ENCODE results near the gene PEX19.

The PEX19 gene

DNA sequence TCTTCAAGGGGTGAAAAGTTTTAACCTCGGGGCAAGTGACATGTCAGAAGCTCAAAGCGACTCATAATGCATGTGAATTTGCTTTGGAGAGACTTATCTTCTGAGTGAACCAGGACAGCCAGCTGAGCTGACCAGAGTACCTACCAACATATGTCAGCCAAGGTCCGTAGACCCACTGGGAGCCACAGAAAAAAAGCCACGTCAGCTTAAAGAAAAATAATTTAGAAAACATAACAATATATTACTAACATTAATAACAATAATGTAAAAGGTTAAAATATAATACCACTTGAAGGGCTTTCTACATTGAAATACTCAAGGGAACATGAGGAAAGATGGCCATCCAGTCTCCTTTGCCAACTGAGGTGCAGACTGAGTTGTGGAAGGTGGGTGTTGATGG, 6.9 kb downstream of the PEX19 start:
- no peak for DNase-seq (ENCODE audit: low read depth, low spot score)

DNA sequence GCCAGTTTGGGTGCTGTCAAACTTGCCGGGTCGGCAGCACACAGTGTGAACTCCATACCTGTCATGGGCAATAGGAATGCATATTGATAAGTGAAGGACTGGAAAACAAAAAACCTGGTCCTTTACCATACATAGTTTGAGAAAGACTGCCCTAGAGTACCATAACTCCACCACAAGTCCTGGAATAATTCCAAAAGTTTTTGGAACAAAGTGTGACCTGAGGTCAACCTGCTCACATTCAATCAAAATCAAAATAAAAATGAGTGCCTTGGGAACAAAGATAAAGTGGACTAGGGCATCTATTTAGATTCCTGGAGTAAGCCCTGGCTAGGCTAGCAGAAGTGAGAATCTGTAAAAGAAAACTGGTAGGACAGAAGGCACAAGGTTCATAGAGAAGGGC, 7.6 kb downstream of the PEX19 start:
- no peak for DNase-seq (ENCODE audit: low read depth, low spot score)

DNA sequence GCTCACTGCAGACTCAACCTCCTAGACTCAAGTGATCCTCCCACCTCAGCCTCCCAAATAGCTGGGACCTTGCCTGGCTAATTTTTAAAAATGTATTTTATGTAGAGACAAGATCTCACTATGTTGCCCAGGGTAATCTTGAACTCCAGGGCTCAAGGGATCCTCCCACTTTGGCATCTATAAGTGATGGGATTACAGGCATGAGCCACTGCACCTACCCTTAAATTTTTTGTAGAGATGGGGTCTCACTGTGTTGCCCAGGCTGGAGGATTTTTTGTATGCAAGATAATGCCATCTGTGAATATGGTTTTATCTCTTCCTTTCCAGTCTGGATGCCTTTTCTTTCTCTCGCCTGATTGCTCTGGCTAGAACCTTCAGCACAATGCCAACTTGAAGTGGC, 13.9 kb downstream of the PEX19 start:
- no peak for DNase-seq (ENCODE audit: low read depth, low spot score)

DNA sequence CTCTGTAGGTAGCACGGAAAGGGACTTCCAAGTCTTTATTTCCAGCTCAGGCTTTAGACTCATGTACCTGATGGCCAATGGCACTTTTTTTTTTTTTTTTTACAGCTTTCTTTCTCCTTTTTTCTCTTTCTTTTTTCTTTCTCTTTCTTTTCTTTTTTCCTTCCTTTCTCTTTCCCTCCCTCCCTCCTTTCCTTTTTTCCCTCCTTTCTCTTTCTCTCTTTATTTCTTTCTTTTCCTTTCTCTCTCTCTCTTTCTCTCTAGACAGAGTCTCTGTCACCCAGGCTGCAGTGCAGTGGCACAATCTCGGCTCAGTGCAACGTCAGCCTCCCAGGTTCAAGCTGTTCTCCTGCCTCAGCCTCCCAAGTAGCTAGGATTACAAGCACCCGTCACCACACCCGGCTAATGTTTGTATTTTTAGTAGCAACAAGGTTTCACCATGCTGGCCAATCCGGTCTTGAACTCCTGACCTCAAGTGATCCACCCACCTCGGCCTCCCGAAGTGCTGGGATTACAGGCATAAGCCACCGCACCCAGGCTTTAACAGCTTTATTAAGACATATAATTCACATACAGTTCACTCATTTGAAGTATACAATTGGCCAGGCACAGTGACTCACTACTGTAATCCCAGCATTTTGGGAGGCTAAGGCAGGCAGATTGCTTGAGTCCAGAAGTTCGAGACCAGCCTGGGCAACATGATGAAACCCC, 17.5 kb downstream of the PEX19 start:
- DNase-seq (ENCODE audit: low read depth, low spot score) = no peak

DNA sequence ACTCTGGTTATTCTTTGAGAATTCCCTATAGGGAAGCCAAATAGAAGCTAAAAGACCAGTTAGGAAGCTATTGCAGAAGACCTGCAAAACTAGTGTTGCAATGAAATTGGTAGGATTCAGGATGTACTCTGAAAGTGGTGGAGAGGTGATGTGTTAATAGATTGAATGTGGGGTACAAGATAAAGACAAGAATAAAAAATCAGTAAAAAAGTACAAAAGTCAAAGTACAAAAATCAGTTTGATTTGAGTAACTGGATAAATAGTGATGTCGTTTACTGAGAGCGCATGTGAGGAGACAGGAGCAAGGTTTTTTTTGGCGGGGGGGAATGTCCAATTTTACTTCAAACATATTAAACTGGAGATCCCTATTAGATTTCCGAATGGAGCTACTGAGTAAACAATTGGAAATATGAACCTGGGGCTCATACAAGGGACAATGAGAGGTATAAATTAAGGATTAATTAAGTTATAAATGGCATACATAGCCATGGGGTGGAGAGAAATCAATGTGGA, 20.1 kb downstream of the PEX19 start:
- DNase-seq (ENCODE audit: low read depth, low spot score) = no peak

DNA sequence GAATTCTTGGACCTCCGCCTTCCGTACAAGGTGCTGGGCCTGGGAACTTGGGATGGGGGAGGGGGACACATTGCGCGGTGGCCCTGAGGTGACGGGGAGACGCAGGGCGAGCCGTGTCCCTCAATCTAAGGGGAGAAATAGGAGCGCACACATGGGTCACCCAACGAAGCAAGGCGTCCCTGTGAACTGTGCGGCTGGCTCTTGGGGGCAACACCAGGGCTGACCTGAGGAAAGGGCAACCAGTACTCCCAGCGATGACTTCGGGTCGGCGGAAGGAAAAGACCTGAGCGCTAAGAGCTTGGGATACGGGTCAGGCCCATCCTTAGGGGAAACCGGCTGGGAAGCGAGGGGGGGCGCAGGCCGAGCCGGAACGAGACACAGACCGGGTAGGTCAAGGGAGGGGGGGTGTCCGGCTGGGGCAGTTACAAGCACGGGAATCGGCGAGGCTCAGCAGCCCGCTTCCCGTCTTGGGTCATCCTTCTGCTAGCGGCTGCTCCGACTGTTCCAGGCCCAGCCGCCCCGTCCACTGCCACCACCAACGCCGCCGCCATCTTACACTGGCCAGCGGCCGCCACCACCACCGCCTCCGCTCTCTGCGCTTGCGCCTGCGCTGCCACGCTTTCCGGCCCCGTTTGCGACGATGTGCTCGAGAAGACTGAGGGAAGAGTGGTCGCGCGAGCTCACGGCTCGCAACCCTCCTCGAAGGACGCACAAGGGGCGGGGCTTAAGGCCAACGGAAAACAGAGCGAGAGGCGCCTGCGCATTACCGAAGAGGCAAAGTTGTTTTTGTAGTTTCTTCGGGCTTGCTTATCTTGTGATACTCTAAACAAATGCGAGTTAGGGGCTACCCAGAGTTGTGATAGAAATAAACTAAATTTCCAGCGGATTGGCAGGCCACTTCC, 22.8 kb downstream of the PEX19 start, which contains the start of gene DCAF8:
DCAF8 (minus strand) TSS at position 657 of the 902 bp plus-strand sequence. CDS start 18,541 bp downstream, outside the sequence.
- DNase-seq (ENCODE audit: low read depth, low spot score) = peak; percentile 98

DNA sequence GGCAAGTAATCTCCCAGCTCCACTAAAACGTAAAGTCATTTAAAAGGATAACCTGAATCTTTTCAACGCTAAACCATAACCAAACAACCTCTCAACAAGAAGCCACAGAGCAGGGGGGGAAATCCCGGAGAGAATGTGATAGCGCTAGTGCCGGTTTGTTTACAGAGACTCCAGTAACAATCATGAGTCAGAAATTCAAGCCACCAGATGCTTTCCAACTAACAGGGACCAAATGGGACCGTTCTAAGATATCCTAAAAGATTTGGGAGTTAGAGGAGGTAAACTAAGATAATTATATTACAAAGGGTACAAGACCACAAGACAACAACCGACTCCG, 23.4 kb downstream of the PEX19 start:
- DNase-seq (ENCODE audit: low read depth, low spot score) = peak; percentile 61

DNA sequence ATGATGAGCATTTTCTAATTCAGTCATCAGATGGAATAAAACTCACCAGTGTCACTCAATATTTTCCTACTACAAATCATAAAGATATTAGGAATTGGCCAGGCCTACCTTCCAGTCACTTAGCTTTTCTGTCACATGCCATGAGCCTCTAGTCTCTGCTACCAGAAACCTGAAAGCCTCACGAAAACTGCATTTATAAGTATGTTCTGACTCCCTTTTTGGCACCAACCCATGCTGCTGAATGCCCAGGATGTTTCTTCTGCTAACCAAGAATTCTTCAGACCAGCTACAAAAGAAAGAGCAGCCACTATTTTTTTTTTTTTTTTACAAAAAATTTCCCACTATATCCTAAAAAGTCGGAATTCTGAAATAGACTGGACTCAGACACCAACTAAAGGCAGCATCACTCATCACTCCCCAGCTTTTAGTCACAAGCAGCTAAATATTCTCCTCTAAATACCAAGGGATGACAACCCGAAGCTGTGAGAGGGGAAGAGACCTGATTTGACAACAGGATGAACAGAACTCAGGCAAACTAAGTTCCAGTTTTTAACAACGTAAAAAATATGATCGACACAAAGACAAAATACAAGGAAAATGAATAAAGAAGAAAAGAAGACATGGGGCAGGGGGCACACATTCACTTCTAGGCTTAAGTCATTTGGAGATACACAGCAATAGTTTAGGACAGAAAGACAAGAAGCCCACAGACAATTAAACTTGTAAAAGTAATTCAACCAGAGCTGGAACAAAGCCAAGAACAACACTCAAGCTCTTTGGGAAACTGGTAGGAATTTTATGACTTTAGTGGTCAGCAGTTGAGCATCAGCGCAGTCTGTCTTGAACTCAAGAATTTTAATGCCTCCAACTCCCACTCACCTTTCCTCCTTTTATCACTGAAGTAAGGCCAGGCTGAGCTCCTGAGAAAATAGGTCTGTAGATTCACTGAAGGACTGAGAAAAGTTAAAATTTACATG, 24.2 kb downstream of the PEX19 start:
- DNase-seq (ENCODE audit: low read depth, low spot score) = no peak

DNA sequence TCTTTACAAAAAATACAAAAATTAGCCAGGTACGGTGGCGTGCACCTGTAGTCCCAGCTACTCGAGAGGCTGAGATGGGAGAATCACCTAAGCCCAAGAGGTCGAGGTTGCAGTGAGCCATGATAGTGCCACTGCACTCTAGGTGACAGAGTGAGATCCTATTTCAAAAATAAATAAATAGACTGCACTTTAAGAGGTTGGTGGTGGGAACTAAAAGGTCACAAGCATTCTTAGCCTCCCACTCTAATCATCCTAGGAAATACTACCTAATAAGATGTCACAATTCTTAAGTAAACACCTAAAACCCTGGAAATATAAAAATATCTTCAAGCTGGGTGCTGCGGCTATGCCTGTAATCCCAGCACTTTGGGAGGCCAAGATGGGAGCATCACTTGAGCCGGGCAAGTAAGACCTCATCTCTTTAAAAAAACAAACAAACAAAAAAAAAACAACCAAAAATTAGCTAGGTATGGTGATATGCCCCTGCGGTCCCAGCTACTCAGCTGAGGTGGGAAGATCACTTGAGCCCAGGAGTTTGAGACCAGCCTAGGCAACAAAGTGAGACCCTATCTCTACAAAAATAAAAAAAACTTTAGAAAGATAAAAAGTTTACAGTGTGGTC, 26.6 kb downstream of the PEX19 start:
- DNase-seq (ENCODE audit: low read depth, low spot score) = no peak

DNA sequence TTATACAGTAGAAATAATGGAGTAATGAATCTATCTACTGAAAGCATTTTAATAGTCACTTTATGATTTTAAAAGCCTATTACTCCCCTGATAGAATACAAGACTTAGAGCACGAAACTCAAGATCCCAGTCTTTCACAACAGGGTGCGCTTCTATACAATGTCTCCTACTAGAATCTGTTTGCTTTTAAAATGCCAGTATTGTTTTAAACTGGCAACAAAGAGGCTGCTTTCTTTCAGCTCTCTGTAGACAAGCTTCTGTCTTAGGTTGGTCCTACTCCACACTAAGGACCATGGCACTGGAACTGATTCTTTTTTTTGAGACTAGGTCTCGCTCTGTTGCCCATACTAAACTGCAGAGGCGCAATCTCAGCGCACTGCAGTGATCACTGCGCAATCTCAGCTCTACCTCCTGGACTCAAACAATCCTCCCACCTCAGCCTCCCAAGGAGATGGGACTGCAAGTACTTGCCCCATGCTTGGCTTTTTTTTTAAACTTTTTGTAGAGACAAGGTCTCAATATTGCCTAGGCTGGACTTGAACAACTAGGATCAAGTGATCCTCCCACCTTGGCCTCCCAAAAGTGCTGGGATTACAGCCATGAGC, 27.4 kb downstream of the PEX19 start:
- DNase-seq (ENCODE audit: low read depth, low spot score) = no peak

DNA sequence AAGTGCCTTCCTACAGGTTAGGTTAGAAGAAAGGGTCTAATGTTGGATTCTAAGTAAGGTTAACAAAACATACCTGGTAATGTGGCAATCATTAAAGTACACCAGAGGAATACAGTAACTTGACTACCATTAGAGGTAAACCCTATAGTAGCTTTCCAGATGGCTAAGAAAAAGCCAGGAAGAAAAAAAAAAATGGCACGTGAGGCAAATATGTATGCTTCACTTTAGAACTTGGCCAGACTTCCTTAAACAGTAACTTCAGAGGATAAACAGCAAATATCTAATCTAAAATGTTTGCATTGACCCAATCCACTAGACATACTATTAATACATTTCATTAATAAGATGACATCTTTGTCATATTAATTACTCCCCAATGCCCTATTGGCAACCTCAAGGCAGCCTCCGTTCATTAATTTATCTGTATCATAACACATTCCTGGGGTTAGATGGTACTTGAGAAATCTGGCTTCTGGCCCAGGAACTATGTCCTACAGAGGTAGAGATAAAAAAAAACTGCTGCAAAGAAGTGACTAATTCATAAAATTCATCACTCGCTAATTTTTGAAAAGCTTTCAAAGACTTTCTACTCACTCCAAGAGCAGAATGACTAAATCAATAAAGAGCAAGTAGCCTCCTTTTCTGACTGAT, 28.4 kb downstream of the PEX19 start:
- DNase-seq (ENCODE audit: low read depth, low spot score) = no peak

DNA sequence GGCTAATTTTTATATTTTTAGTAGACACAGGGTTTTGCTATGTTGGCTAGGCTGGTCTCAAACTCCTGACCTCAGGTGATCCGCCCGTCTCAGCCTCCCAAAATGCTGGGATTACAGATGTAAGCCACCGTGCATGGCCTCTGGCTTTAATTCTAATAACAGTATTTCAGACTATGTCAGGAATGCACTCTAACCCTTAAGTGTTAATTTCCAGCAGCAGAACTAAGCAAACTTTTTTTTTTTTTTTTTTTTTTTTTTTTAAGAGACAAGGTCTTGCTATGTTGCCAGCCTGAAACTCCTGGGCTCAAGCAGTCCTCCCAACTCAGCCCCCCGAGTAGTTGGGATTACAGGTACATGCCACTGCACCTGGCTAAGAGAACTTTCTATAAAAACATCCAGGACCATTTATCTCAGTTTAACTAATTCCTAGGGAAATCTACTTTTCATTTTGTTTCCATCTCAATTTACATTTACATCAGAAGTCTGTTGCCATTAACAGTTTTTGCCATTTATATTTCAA, 29.1 kb downstream of the PEX19 start:
- DNase-seq (ENCODE audit: low read depth, low spot score) = no peak

DNA sequence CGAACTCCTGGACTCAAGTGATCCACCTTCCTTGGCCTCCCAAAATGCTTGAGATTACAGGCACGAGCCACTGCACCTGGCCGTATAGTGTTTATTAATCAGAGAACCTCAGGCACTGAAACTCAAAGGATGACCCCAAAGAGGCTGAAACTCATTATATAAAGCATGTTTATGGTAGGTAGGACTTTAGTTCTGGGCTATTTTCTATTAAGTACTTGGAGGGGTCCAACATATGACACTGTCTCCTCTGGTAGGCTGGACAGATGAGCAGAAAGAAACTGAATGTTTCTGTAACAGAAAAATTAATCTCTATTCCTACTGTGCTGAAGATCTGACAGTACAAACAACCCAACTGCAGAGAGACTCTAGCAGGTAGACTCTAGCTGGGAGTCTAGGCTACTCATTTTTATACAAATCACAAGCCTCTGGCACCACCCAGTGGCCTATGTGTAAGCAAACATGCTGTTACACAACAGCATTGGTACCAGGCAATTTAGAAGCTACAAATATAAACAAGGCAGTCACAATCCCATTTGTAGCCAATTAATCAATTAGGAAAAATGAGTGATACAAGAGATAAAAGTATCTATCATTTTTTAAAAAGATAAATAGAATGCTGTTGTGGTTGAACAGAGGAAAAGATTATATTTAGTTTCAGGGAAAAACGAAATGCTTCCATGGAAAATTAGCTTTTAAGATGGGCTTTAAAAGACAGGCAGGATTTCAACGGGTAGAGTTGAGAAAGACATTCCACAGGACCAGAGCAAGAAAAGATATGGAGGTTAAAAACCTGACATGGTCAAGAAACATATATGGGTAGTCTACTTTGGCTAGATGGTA, 33.0 kb downstream of the PEX19 start:
- peak; percentile 38 for DNase-seq (ENCODE audit: low read depth, low spot score)

DNA sequence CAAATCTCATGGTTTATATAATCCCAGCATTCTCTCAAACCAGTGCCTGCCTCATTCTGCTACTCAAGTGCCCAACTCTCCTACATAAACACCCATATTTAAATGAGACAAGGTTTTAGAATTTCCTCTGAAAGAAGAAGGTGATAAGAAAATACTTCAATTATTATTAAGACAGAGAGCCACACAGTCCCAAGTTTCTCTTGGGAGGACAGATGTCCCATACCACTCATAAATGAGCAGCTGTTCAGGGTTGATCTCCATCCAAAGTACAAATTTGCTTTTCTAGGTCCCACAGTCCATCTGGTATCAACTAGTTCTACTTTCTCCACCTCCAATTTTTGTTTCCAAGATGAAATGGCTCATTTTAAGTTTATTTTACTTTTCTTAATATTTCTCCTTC, 33.9 kb downstream of the PEX19 start:
- no peak for DNase-seq (ENCODE audit: low read depth, low spot score)

DNA sequence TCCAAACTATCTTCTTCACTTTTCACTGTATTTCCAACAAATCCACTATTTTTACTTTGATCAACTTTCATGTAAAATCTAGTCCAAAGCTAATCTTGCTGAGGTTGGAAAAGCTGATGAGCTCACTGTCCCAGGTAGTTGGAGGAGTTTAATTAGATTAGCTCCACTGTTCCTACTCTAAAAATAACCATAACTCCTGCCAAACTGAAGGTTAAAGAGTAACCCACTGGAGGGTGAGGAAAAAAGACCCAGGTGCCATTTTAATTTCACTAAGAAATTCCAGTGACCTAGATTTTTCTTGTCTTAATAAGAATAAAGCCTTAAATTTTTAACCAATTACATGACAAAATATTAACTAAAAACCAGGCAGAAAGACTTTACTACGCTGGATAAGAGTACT, 37.9 kb downstream of the PEX19 start:
- DNase-seq (ENCODE audit: low read depth, low spot score) = no peak

DNA sequence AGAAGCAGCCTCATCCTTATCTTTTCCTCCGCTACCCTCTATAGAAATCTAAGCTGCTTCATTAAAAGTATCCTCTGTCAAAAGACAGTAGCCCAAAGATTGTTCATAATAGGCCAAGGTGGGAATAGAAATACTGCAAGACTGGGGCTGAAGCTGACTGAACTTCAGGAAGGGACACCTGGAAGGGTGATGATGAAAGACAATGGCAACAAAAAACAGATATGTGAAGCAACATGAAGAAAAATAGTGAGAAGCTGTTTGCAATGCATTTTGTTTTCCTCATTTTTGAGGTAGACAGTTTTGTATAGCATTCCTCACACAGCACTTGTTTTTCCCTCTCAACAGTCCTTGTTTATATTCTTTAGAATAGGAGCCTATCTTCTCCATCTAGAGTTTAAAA, 39.5 kb downstream of the PEX19 start:
- DNase-seq (ENCODE audit: low read depth, low spot score) = no peak

DNA sequence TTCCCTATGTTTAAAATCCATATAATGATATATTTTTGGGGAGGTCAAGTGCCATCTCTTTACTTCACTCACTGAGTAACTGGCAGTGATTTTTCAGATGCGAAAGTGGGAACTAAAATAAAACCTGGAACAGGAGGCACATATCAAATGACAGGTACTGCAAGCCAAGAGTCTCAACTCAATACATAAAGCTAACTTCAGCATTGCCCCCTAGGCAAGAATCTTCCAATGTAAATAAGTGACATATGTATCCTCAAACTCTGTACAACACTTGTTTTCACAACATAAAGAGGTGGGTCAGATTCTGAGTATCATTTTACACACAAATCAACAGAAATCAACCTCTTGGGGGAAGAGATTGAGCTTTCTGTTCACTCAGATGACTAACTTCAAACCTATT, 40.7 kb downstream of the PEX19 start:
- no peak for DNase-seq (ENCODE audit: low read depth, low spot score)

DNA sequence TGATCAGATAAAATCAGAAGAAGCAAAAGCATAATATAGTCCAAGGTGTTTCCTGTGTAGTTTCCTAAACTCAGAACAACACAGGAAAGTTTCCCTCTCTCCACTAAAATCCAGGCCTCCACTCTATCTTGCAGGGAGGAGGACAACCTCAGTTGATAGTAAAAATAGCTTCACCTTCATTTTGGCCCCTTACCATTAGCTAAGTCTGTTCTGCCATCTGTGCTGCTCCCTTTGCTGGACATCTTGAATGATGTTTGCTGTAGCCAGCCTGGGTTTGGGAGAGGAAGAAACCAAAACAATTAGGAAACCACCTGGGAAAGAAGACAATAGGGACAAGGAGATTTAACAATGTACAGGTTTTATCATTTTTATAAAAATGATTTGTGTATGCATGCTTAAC, 41.2 kb downstream of the PEX19 start:
- no peak for DNase-seq (ENCODE audit: low read depth, low spot score)
